ENCODE measurements around the gene VNN1. TPM values are rescaled to one million over a fixed set of nuclear protein-coding genes. Genes with fewer than 3 reads are reported as not detected.
"Not testable (repeated sequence)": the region's sequence is repeated elsewhere in the genome, so short reads cannot be mapped to it uniquely, and the experiment has no call there.

The VNN1 gene
- total RNA-seq, 1 experiment from 2014 or later: not detected

GRCh38 chr6:132663661-132664060, 50.2 kb downstream of the VNN1 start:
- H3K79me2 ChIP-seq (ENCODE audit: low read length): no peaks in the 10 kb centered on the region
- no peak overlapping the region for H2AFZ ChIP-seq (ENCODE audit: low read length)
- no peaks in the 10 kb centered on the region for H3K36me3 ChIP-seq (ENCODE audit: insufficient read depth, low read length)
- H3K9ac ChIP-seq (ENCODE audit: low read length): no peak overlapping the region
- DNase-seq: no peak
- no peaks in the 10 kb centered on the region for H3K27me3 ChIP-seq (ENCODE audit: low read length)
- no peaks in the 10 kb centered on the region for H3K9me3 ChIP-seq (ENCODE audit: low read length)
- no peaks in the 10 kb centered on the region for H3K9me2 ChIP-seq (replicated peaks; ENCODE audit: insufficient read depth, low read length)
- H3K27ac ChIP-seq (ENCODE audit: low read length): no peak overlapping the region
- H3K4me2 ChIP-seq (ENCODE audit: low read depth, low read length, poor library complexity, severe bottlenecking): no peak overlapping the region
- no peaks in the 10 kb centered on the region for H3K4me1 ChIP-seq (ENCODE audit: low read length)
- H4K20me1 ChIP-seq (ENCODE audit: insufficient read depth, low read depth, low read length): no peaks in the 10 kb centered on the region
- no peak overlapping the region for H3K4me3 ChIP-seq (ENCODE audit: low read length)

DNA sequence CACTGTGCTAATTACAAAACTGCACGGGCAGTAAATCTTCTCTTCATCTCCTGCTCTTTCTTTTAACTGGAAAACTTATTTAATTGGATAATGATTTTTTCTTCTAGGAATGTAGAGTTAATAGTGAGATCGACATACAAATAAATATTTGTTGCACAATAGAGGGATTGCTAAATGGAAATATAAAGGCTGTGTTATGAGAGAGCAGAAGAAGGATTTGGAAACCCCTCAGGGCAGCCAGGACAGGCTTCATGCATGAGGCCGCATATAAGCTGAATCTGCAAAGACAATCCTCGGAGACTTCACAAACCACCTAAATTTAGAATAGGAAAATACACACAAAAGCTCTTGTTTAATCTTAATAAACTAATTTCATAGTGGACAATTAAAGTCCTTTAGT, 51.9 kb downstream of the VNN1 start:
- H2AFZ ChIP-seq (ENCODE audit: low read length): no peak overlapping the region
- DNase-seq: no peak
- no peaks in the 10 kb centered on the region for H3K4me1 ChIP-seq (ENCODE audit: low read length)
- H3K27me3 ChIP-seq (ENCODE audit: low read length): no peaks in the 10 kb centered on the region
- no peak overlapping the region for H3K4me2 ChIP-seq (ENCODE audit: low read depth, low read length, poor library complexity, severe bottlenecking)
- no peaks in the 10 kb centered on the region for H3K36me3 ChIP-seq (ENCODE audit: insufficient read depth, low read length)
- no peaks in the 10 kb centered on the region for H3K9me2 ChIP-seq (replicated peaks; ENCODE audit: insufficient read depth, low read length)
- no peak overlapping the region for H3K9ac ChIP-seq (ENCODE audit: low read length)
- no peaks in the 10 kb centered on the region for H3K9me3 ChIP-seq (ENCODE audit: low read length)
- no peak overlapping the region for H3K4me3 ChIP-seq (ENCODE audit: low read length)
- H3K27ac ChIP-seq (ENCODE audit: low read length): no peak overlapping the region
- no peaks in the 10 kb centered on the region for H4K20me1 ChIP-seq (ENCODE audit: insufficient read depth, low read depth, low read length)
- H3K79me2 ChIP-seq (ENCODE audit: low read length): no peaks in the 10 kb centered on the region

DNA sequence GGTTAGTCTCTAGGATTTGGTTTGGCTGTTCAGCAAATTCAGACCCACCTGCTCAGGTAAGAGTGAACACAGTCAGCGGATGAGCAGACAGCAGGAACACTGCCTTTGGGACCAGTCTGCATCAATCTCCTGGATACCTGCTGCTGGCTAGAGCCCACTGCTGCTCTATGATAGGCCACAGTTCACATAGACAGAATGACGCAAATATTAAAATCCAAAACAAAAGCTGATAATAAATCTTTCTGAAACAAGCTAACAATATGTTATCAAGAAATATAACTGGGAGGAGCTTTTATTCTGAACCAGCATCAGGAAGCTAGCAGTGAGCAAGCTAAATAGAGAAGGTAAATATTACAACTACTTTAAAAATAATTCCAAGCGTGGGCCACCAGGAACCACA, 54.8 kb downstream of the VNN1 start, which contains the start of gene TAAR1:
TSS of gene TAAR1 (minus strand) at position 101 of the 400 bp plus-strand sequence. CDS start 13,179 bp downstream, outside the sequence.
- Histone ChIP-seq H3K79me2 (ENCODE audit: low read length) (no peaks in the 10 kb centered on the region), H2AFZ (ENCODE audit: low read length) (no peak within 1 kb of the TSS), H3K9me2 (replicated peaks; ENCODE audit: insufficient read depth, low read length) (no peaks in the 10 kb centered on the region)

DNA sequence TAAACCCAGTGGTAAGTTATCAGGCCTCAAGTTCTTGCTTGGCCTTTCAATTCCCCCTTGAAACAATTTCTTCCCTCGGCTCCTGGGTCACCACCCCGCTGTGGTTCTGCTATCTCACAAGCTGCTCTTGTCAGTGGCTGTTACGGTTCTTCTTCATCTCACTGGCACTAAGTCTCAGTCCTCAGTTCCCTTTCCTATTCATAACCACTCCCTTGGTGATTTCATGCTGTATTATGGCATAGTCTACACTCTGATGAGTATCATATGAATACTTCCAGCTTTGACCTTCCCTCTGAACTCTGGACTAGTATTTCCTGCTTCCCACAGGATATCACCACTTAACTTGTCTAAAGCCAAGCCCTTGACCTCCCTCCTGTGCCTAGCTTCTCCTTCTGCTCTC, 62.8 kb downstream of the VNN1 start:
- H3K36me3 ChIP-seq (ENCODE audit: insufficient read depth, low read length): no peaks in the 10 kb centered on the region
- H3K79me2 ChIP-seq (ENCODE audit: low read length): no peaks in the 10 kb centered on the region
- H3K27me3 ChIP-seq (ENCODE audit: low read length): no peaks in the 10 kb centered on the region
- H3K9me3 ChIP-seq (ENCODE audit: low read length): no peaks in the 10 kb centered on the region
- H3K4me2 ChIP-seq (ENCODE audit: low read depth, low read length, poor library complexity, severe bottlenecking): no peak overlapping the region
- no peak overlapping the region for H3K9ac ChIP-seq (ENCODE audit: low read length)
- no peak overlapping the region for H2AFZ ChIP-seq (ENCODE audit: low read length)
- H4K20me1 ChIP-seq (ENCODE audit: insufficient read depth, low read depth, low read length): no peaks in the 10 kb centered on the region
- no peaks in the 10 kb centered on the region for H3K9me2 ChIP-seq (replicated peaks; ENCODE audit: insufficient read depth, low read length)
- no peak overlapping the region for H3K27ac ChIP-seq (ENCODE audit: low read length)
- no peak for DNase-seq
- no peak overlapping the region for H3K4me3 ChIP-seq (ENCODE audit: low read length)
- no peaks in the 10 kb centered on the region for H3K4me1 ChIP-seq (ENCODE audit: low read length)

More for the DNA sequence above, 54.8 kb downstream of the VNN1 start, which contains the start of gene TAAR1:
- H3K36me3 ChIP-seq (ENCODE audit: insufficient read depth, low read length): no peaks in the 10 kb centered on the region
- no peak for DNase-seq
- H4K20me1 ChIP-seq (ENCODE audit: insufficient read depth, low read depth, low read length): no peaks in the 10 kb centered on the region
- H3K4me3 ChIP-seq (ENCODE audit: low read length): no peak within 1 kb of the TSS
- H3K27me3 ChIP-seq (ENCODE audit: low read length): no peaks in the 10 kb centered on the region
- H3K4me2 ChIP-seq (ENCODE audit: low read depth, low read length, poor library complexity, severe bottlenecking): no peak within 1 kb of the TSS
- no peaks in the 10 kb centered on the region for H3K4me1 ChIP-seq (ENCODE audit: low read length)
- no peak within 1 kb of the TSS for H3K9ac ChIP-seq (ENCODE audit: low read length)
- no peak within 1 kb of the TSS for H3K27ac ChIP-seq (ENCODE audit: low read length)
- H3K9me3 ChIP-seq (ENCODE audit: low read length): no peaks in the 10 kb centered on the region

DNA sequence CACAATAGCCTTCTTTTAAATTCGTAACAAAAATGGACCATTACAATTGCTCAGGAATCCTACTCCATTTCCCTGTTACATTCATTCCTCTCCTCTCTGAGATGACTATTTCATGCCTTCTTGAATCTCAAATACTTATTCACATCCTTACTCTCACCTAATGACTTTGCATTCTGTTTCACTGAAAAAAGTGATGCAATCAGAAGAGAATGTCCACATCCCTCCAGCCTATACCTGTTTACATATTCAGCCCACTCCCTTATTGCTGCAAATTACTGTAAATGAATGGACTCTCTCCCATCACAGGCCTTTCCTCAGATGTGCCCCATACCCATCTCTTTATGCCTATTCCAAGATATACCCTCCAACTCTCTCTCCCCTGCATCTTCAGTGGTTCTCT, 63.4 kb downstream of the VNN1 start:
- Histone ChIP-seq H2AFZ (ENCODE audit: low read length) (no peak overlapping the region), H3K4me3 (ENCODE audit: low read length) (no peak overlapping the region), H3K4me1 (ENCODE audit: low read length) (no peaks in the 10 kb centered on the region), H3K36me3 (ENCODE audit: insufficient read depth, low read length) (no peaks in the 10 kb centered on the region), H3K9me2 (replicated peaks; ENCODE audit: insufficient read depth, low read length) (no peaks in the 10 kb centered on the region), H3K4me2 (ENCODE audit: low read depth, low read length, poor library complexity, severe bottlenecking) (no peak overlapping the region), H3K27me3 (ENCODE audit: low read length) (no peaks in the 10 kb centered on the region), H4K20me1 (ENCODE audit: insufficient read depth, low read depth, low read length) (no peaks in the 10 kb centered on the region), H3K9me3 (ENCODE audit: low read length) (no peaks in the 10 kb centered on the region), H3K27ac (ENCODE audit: low read length) (no peak overlapping the region), H3K79me2 (ENCODE audit: low read length) (no peaks in the 10 kb centered on the region), H3K9ac (ENCODE audit: low read length) (no peak overlapping the region)
- DNase-seq: no peak

GRCh38 chr6:132648828-132649227, 65.0 kb downstream of the VNN1 start:
- H4K20me1 ChIP-seq (ENCODE audit: insufficient read depth, low read depth, low read length): no peaks in the 10 kb centered on the region
- no peak overlapping the region for H3K4me2 ChIP-seq (ENCODE audit: low read depth, low read length, poor library complexity, severe bottlenecking)
- no peaks in the 10 kb centered on the region for H3K27me3 ChIP-seq (ENCODE audit: low read length)
- H3K9ac ChIP-seq (ENCODE audit: low read length): no peak overlapping the region
- H3K79me2 ChIP-seq (ENCODE audit: low read length): no peaks in the 10 kb centered on the region
- H3K9me3 ChIP-seq (ENCODE audit: low read length): no peaks in the 10 kb centered on the region
- H2AFZ ChIP-seq (ENCODE audit: low read length): no peak overlapping the region
- H3K9me2 ChIP-seq (replicated peaks; ENCODE audit: insufficient read depth, low read length): no peaks in the 10 kb centered on the region
- no peak overlapping the region for H3K27ac ChIP-seq (ENCODE audit: low read length)
- no peaks in the 10 kb centered on the region for H3K4me1 ChIP-seq (ENCODE audit: low read length)
- H3K4me3 ChIP-seq (ENCODE audit: low read length): no peak overlapping the region
- H3K36me3 ChIP-seq (ENCODE audit: insufficient read depth, low read length): no peaks in the 10 kb centered on the region
- no peak for DNase-seq

DNA sequence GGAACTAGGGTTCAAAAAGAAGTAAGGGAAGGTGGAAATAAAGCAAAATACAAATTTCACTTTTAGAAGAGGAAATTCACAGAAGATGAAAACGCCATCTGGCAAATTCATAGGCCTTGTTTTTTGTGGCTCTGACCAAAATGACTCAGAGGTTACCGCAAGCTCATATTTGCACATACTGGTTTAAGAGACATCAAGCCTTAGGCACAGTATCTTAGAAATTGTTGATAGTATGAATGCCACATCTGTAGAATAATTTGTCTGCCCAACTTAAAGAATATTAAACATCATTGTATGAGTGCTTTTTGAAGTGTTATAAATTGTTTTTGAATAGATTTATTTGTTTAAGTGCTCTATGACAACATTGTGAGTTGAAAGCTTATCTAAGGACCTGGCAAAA, 65.5 kb downstream of the VNN1 start:
- no peaks in the 10 kb centered on the region for H3K4me1 ChIP-seq (ENCODE audit: low read length)
- no peak for DNase-seq
- no peaks in the 10 kb centered on the region for H3K9me2 ChIP-seq (replicated peaks; ENCODE audit: insufficient read depth, low read length)
- H2AFZ ChIP-seq (ENCODE audit: low read length): no peak overlapping the region
- no peaks in the 10 kb centered on the region for H4K20me1 ChIP-seq (ENCODE audit: insufficient read depth, low read depth, low read length)
- H3K79me2 ChIP-seq (ENCODE audit: low read length): no peaks in the 10 kb centered on the region
- H3K4me3 ChIP-seq (ENCODE audit: low read length): no peak overlapping the region
- no peaks in the 10 kb centered on the region for H3K27me3 ChIP-seq (ENCODE audit: low read length)
- no peak overlapping the region for H3K27ac ChIP-seq (ENCODE audit: low read length)
- no peaks in the 10 kb centered on the region for H3K36me3 ChIP-seq (ENCODE audit: insufficient read depth, low read length)
- no peak overlapping the region for H3K4me2 ChIP-seq (ENCODE audit: low read depth, low read length, poor library complexity, severe bottlenecking)
- H3K9ac ChIP-seq (ENCODE audit: low read length): no peak overlapping the region
- H3K9me3 ChIP-seq (ENCODE audit: low read length): no peaks in the 10 kb centered on the region

- no peak overlapping the region for H3K27ac ChIP-seq (ENCODE audit: low read length)
- H3K9me2 ChIP-seq (replicated peaks; ENCODE audit: insufficient read depth, low read length): no peaks in the 10 kb centered on the region
- no peak for DNase-seq
- H3K4me2 ChIP-seq (ENCODE audit: low read depth, low read length, poor library complexity, severe bottlenecking): no peak overlapping the region
- no peaks in the 10 kb centered on the region; the same call in 1 of the 2 replicates for H3K4me1 ChIP-seq (ENCODE audit: low read length)
- no peaks in the 10 kb centered on the region for H4K20me1 ChIP-seq (ENCODE audit: insufficient read depth, low read depth, low read length)
- no peaks in the 10 kb centered on the region for H3K36me3 ChIP-seq (ENCODE audit: insufficient read depth, low read length)
- no peak overlapping the region for H2AFZ ChIP-seq (ENCODE audit: low read length)
- H3K27me3 ChIP-seq (ENCODE audit: low read length): no peaks in the 10 kb centered on the region
- H3K9me3 ChIP-seq (ENCODE audit: low read length): no peaks in the 10 kb centered on the region
- H3K9ac ChIP-seq (ENCODE audit: low read length): no peak overlapping the region
- H3K79me2 ChIP-seq (ENCODE audit: low read length): no peaks in the 10 kb centered on the region
- H3K4me3 ChIP-seq (ENCODE audit: low read length): no peak overlapping the region
Measured at GRCh38 chr6:132643547-132643946, 70.3 kb downstream of the VNN1 start.

- H3K27me3 ChIP-seq (ENCODE audit: low read length); H3K27ac ChIP-seq (ENCODE audit: low read length): not testable (repeated sequence)
Measured at GRCh38 chr6:132637135-132637534, 76.7 kb downstream of the VNN1 start.

More at GRCh38 chr6:132637135-132637534, 76.7 kb downstream of the VNN1 start:
- not testable (repeated sequence) for H3K4me3 ChIP-seq (ENCODE audit: low read length); H3K9ac ChIP-seq (ENCODE audit: low read length); H3K4me2 ChIP-seq (ENCODE audit: low read depth, low read length, poor library complexity, severe bottlenecking); H3K4me1 ChIP-seq (ENCODE audit: low read length); H2AFZ ChIP-seq (ENCODE audit: low read length); H3K9me3 ChIP-seq (ENCODE audit: low read length); H3K79me2 ChIP-seq (ENCODE audit: low read length); DNase-seq; H4K20me1 ChIP-seq (ENCODE audit: insufficient read depth, low read depth, low read length); H3K9me2 ChIP-seq (replicated peaks; ENCODE audit: insufficient read depth, low read length); H3K36me3 ChIP-seq (ENCODE audit: insufficient read depth, low read length)

All from Karpas-422 (cell line).